Activated B cell treated with CpG ODN at 0.5 μM for 24 hours (primary cell): Measurements from ENCODE around the gene ARHGEF17. TPM values are rescaled to one million over a fixed set of nuclear protein-coding genes. Genes with fewer than 3 reads are reported as not detected.

Experiments
- ATAC-seq: fragments of 200-7000 bp; cut with Tn5 transposase; one replicate; pipeline ENCODE4 v1.10.0; 2021; ENCODE audit warnings: low read depth, mild to moderate bottlenecking, moderate library complexity
- CTCF ChIA-PET: fragments of 350-600 bp; sonication (Branson Sonifier 250); formaldehyde crosslinking; loops from one replicate; lab custom pipeline; 2021; ENCODE audit warnings: antibody characterized with exemption; lab: Charles Lee
- POLR2A ChIA-PET: fragments of 350-600 bp; sonication (Branson Sonifier 250); formaldehyde crosslinking; loops from one replicate; lab custom pipeline; 2021; ENCODE audit warnings: antibody characterized with exemption; lab: Charles Lee
- DNase-seq: peaks from one replicate; pipeline ENCODE4 v3.0.0; 2022
- H3K27ac Mint-ChIP-seq: one replicate; pipeline ENCODE4 v1.8.0; 2020; ENCODE audit warnings: mixed read lengths
- H3K27me3 Mint-ChIP-seq: one replicate; pipeline ENCODE4 v1.8.0; 2021; ENCODE audit warnings: mixed read lengths
- H3K36me3 Mint-ChIP-seq: one replicate; pipeline ENCODE4 v1.8.0; 2021; ENCODE audit warnings: low read depth, mixed read lengths
- H3K4me1 Mint-ChIP-seq: one replicate; pipeline ENCODE4 v1.8.0; 2021; ENCODE audit warnings: mixed read lengths
- H3K4me3 Mint-ChIP-seq: one replicate; pipeline ENCODE4 v1.8.0; 2020; ENCODE audit warnings: mild to moderate bottlenecking, mixed read lengths
- H3K9me3 Mint-ChIP-seq: one replicate; pipeline ENCODE4 v1.8.0; 2020; ENCODE audit warnings: mixed read lengths
- intact Hi-C: fragments of 100-400 bp; cut with micrococcal nuclease; formaldehyde crosslinking; loops from one replicate; pipeline ENCODE4 v1.15.1; 2024
- total RNA-seq: library from RNA; stranded (reverse); gene quantifications from 2 replicates; pipeline ENCODE4 v1.2.3, GENCODE V29; 2022
- TF ChIP-seq, protein P1 (sequence below): fragments of 200-600 bp; IDR thresholded peaks from one replicate; pipeline ENCODE4 v1.8.0; 2022; ENCODE audit warnings: antibody characterized with exemption, mild to moderate bottlenecking

ARHGEF17 gene
- total RNA-seq, 1 donor from 2014 or later = 0.02 TPM

GRCh38 chr11:73375830-73376159 is 67.7 kb downstream of the ARHGEF17 start:
- H3K9me3 Mint-ChIP-seq = no peaks in the 10 kb centered on the region
- ATAC-seq (no peak), DNase-seq (no peak)
- H3K4me3 Mint-ChIP-seq = peak overlapping the region; percentile 89
- ChIA-PET POLR2A (interaction anchor here (1.8 to 7.2 kb wide), 3 partner anchors 9 to 18 kb away, joined by 8 to 91 read pairs (median 8); no protein-coding TSS in a partner anchor), CTCF (interaction anchor here (4.7 kb wide), 1 partner anchor 24 kb away, joined by 24 read pairs; no protein-coding TSS in a partner anchor)
- H3K4me1 Mint-ChIP-seq = peaks cover 70% of the 10 kb centered on the region
- H3K27me3 Mint-ChIP-seq = no peaks in the 10 kb centered on the region
- intact Hi-C loops = loop anchor here (1.0 to 5.0 kb wide), 8 partner anchors 9 to 607 kb away; partner anchors contain the start of genes ARHGEF17, FAM168A and UCP2
- H3K36me3 Mint-ChIP-seq = peaks cover 14% of the 10 kb centered on the region
- TF ChIP-seq, protein P1, sequence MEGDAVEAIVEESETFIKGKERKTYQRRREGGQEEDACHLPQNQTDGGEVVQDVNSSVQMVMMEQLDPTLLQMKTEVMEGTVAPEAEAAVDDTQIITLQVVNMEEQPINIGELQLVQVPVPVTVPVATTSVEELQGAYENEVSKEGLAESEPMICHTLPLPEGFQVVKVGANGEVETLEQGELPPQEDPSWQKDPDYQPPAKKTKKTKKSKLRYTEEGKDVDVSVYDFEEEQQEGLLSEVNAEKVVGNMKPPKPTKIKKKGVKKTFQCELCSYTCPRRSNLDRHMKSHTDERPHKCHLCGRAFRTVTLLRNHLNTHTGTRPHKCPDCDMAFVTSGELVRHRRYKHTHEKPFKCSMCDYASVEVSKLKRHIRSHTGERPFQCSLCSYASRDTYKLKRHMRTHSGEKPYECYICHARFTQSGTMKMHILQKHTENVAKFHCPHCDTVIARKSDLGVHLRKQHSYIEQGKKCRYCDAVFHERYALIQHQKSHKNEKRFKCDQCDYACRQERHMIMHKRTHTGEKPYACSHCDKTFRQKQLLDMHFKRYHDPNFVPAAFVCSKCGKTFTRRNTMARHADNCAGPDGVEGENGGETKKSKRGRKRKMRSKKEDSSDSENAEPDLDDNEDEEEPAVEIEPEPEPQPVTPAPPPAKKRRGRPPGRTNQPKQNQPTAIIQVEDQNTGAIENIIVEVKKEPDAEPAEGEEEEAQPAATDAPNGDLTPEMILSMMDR = no peak
- H3K27ac Mint-ChIP-seq = peak overlapping the region; percentile 69

- TF ChIP-seq, protein P1 = peak; percentile 63
- Mint-ChIP-seq H3K27me3 (no peaks in the 10 kb centered on the region), H3K9me3 (no peaks in the 10 kb centered on the region), H3K27ac (peak within 1 kb of the TSS; percentile 89), H3K4me3 (peak within 1 kb of the TSS; percentile 89), H3K4me1 (peaks cover 73% of the 10 kb centered on the region), H3K36me3 (peaks cover 14% of the 10 kb centered on the region)
- intact Hi-C loops = loop anchor here (1.0 to 5.0 kb wide), 8 partner anchors 9 to 606 kb away; partner anchors contain the start of genes ARHGEF17, FAM168A and UCP2
- ChIA-PET POLR2A (interaction anchor here (0.6 to 7.2 kb wide), 7 partner anchors 9 to 1296 kb away, joined by 3 to 91 read pairs (median 7); partner anchors contain the start of gene NUMA1), CTCF (interaction anchor here (4.7 kb wide), 1 partner anchor 25 kb away, joined by 24 read pairs; no protein-coding TSS in a partner anchor)
- peak; percentile 89 for ATAC-seq
- peak; percentile 99 for DNase-seq
Measured at GRCh38 chr11:73376160-73376802, 68.2 kb downstream of the ARHGEF17 start, which contains the start of gene RELT. Gene RELT (plus strand): TSS chr11:73376399. CDS start chr11:73389137, 12,738 bp downstream.

DNA sequence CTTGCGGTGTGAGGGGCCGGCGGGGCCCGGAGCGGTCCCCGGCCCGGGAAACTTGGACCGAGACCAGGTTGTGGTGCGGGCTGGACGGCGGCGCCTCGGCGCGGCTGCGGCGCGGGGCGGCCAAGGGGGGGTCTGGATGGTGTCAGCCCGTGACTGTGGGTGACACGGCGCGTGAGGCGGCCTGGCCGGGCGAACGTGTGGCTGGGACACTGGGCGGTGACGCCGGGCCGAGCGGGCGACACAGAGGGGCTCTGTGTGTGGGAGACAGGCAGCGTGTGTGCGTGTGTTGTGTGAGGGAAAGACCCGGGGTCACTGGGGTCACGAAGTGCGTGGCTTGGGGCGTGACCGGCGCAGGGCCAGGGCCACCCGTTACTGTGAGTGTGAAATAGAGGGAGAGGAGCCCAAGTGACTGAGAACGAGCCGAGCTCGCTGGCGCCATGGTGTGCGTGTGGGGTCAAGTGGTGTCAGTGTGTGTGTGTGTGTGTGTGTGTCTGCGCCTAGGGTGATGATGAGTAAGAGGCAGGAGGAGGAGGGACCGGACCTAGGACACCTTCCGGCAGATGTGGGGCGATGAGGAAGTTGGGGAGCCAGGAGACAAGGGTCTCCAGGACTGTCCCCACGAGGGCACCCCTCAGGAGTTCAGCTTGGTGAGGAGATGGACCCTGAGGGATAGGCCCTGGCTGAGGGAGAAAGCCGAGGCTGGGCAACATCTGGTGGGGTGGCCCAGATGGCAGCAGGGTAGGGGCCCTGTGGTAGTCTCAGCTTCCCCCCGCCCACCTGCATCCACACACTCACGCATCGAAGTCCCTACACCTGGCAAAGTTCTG is 68.9 kb downstream of the ARHGEF17 start:
- H3K9me3 Mint-ChIP-seq = no peaks in the 10 kb centered on the region
- POLR2A ChIA-PET = interaction anchor here (0.6 to 7.2 kb wide), 9 partner anchors 9 to 1297 kb away, joined by 3 to 91 read pairs (median 7); partner anchors contain the start of gene NUMA1
- H3K36me3 Mint-ChIP-seq = peaks cover 14% of the 10 kb centered on the region
- ATAC-seq (peak; percentile 29), DNase-seq (peak; percentile 54)
- peaks cover 73% of the 10 kb centered on the region for H3K4me1 Mint-ChIP-seq
- peak overlapping the region; percentile 89 for H3K4me3 Mint-ChIP-seq
- peak overlapping the region; percentile 89 for H3K27ac Mint-ChIP-seq
- intact Hi-C loops = loop anchor here (1.0 to 5.0 kb wide), 8 partner anchors 8 to 605 kb away; partner anchors contain the start of genes ARHGEF17, FAM168A and UCP2
- CTCF ChIA-PET = interaction anchor here (0.6 to 4.7 kb wide), 2 partner anchors 11 to 25 kb away, joined by 3 to 24 read pairs; no protein-coding TSS in a partner anchor
- TF ChIP-seq, protein P1 = no peak
- H3K27me3 Mint-ChIP-seq = no peaks in the 10 kb centered on the region

DNA sequence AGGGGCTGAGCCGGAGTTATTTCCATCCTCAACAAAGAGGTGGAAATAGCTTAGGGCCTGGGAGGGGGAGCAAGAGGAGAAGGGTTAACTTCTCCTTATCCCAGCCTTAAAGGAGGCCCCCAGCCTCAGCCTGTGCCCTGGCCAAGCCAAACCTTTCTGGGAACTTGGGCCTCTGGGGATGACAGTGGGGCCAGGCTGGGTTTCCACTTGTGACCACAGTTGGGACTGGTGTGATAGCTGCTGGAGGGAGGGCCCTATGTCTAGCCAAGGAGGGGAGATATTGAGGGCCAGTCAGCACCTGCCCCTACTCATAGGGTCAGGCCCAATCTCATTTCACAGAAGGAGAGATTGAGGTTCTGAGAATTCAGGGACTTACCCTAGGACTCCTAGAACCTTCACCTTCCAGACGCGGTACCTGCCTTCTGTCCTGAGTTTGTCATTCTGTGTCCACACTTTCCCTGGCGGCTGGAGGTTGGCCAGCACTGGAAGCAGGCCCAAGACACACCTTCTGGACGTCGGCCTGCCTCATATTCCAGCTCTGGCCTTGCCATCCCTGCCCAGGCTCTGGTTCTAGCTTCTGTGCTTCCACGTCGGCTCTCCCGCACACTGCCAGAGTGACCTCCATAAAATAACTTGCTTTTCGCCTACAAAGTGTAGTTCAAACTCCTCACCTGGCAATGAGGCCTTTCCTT is 71.3 kb downstream of the ARHGEF17 start:
- Mint-ChIP-seq H3K9me3 (no peaks in the 10 kb centered on the region), H3K36me3 (peaks cover 14% of the 10 kb centered on the region), H3K4me1 (peaks cover 84% of the 10 kb centered on the region), H3K27ac (peak overlapping the region; percentile 89), H3K27me3 (no peaks in the 10 kb centered on the region), H3K4me3 (peak overlapping the region; percentile 89)
- intact Hi-C loops = loop anchor here (5.0 kb wide), 2 partner anchors 72 to 603 kb away; partner anchors contain the start of genes ARHGEF17 and UCP2
- ChIA-PET CTCF (interaction anchor here (1.2 to 2.2 kb wide), 2 partner anchors 14 to 28 kb away, joined by 3 to 13 read pairs; no protein-coding TSS in a partner anchor), POLR2A (interaction anchor here (1.3 kb wide), 2 partner anchors 9 to 11 kb away, joined by 3 to 5 read pairs; no protein-coding TSS in a partner anchor)
- TF ChIP-seq, protein P1 = no peak
- DNase-seq (no peak), ATAC-seq (no peak)
